Endodermal cell (in vitro differentiated cells): ENCODE data around the gene RORB. TPM values are rescaled to one million over a fixed set of nuclear protein-coding genes. Genes with fewer than 3 reads are reported as not detected.

Experiments used
- DNase-seq: peaks from one replicate; pipeline ENCODE4 v3.0.0-alpha.2; 2017
- H3K27ac ChIP-seq: 2 replicates; pipeline ENCODE4 v1.5.1; 2013; ENCODE audit warnings: mild to moderate bottlenecking, low read depth, low read length, moderate library complexity
- H3K27me3 ChIP-seq: 2 replicates; pipeline ENCODE4 v1.6.1; 2013; ENCODE audit warnings: mild to moderate bottlenecking, low read length, moderate library complexity; ENCODE audit not compliant: insufficient read depth, control insufficient read depth, poor library complexity, severe bottlenecking
- H3K36me3 ChIP-seq: 2 replicates; pipeline ENCODE4 v1.7.0; 2013; ENCODE audit warnings: mild to moderate bottlenecking, low read length, moderate library complexity; ENCODE audit not compliant: control insufficient read depth, insufficient read depth
- H3K4me1 ChIP-seq: one replicate; pipeline ENCODE4 v1.7.0; 2013; ENCODE audit warnings: low read length; ENCODE audit not compliant: control insufficient read depth, insufficient read depth
- H3K4me3 ChIP-seq: 2 replicates; pipeline ENCODE4 v1.5.1; 2013; ENCODE audit warnings: mild to moderate bottlenecking, low read length, moderate library complexity
- H3K9ac ChIP-seq: 2 replicates; pipeline ENCODE4 v1.6.1; 2013; ENCODE audit warnings: mild to moderate bottlenecking, low read length, moderate library complexity; ENCODE audit not compliant: poor library complexity, severe bottlenecking; ENCODE audit errors: extremely low read depth
- H3K9me3 ChIP-seq: 2 replicates; pipeline ENCODE4 v1.6.1; 2013; ENCODE audit warnings: mild to moderate bottlenecking, low read length, moderate library complexity; ENCODE audit not compliant: control insufficient read depth
- H3K27ac Mint-ChIP-seq: 2 replicates; pipeline ENCODE4 v1.8.0; 2020; ENCODE audit warnings: mixed read lengths
- H3K27me3 Mint-ChIP-seq: 2 replicates; pipeline ENCODE4 v1.8.0; 2021; ENCODE audit warnings: mild to moderate bottlenecking, mixed read lengths; ENCODE audit not compliant: insufficient read depth
- H3K36me3 Mint-ChIP-seq: 2 replicates; pipeline ENCODE4 v1.8.0; 2020; ENCODE audit warnings: low read depth, mixed read lengths
- H3K4me1 Mint-ChIP-seq: 2 replicates; pipeline ENCODE4 v1.8.0; 2020; ENCODE audit warnings: mixed read lengths
- H3K4me3 Mint-ChIP-seq: 2 replicates; pipeline ENCODE4 v1.8.0; 2020; ENCODE audit warnings: mild to moderate bottlenecking, moderate library complexity, mixed read lengths
- H3K9me3 Mint-ChIP-seq: 2 replicates; pipeline ENCODE4 v1.8.0; 2020; ENCODE audit warnings: mild to moderate bottlenecking, mixed read lengths
- WGBS, 2 experiments: methylation state at CpG; one replicate each; pipeline versions ENCODE4 v1.1.5 to v1.1.7; 2013; ENCODE audit warnings: missing lambda C conversion rate in 2 of 2, mixed read lengths in 1 of 2; ENCODE audit not compliant: insufficient coverage in 1 of 2, insufficient read length in 1 of 2; 5-methylcytosine and 5-hydroxymethylcytosine counted together
- total RNA-seq, 2 donors: library from RNA; stranded (reverse); fragmentation: NEBNext Ultra II Directional in 1 of 2; extraction: Animal tissue kit (Norgen Biotek cat#: 25700) in 1 of 2; gene quantifications; 2 replicates in 1 of 2; 3 replicates in 1 of 2; pipeline ENCODE4 v1.2.1, GENCODE V29; 2021
- TF ChIP-seq, protein P1 (sequence below): fragments of 200-600 bp; sonication (generic); conservative IDR thresholded peaks from 2 replicates; pipeline ENCODE4 v1.5.0; 2021; ENCODE audit warnings: antibody characterized with exemption, mild to moderate bottlenecking

Gene RORB
- total RNA-seq, 2 donors from 2014 or later, result 0.18 to 0.88 TPM

DNA sequence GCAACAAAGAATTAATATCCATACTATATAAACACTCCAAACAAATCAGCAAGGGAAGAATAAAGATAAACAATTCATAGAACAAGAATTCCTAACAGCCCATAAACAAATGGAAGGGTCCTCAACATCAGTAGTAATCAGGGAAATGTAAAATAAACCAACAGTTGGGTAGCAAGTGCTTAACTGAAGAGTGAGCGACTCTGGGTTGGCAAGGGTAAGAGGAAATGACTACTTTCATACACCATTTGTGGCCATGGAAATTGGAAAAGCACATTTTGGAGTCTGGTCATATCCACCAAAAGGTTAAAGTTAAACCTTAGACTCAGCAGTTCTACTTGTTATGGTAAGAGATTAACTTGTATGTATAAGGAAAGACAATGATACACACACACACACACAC is 17.4 kb upstream of the RORB start:
- no peaks in the 10 kb centered on the region for H3K4me1 Mint-ChIP-seq
- H3K27ac Mint-ChIP-seq, result no peak overlapping the region
- H3K9me3 Mint-ChIP-seq, result peaks cover 23% of the 10 kb centered on the region
- peaks cover 8% of the 10 kb centered on the region for H3K9me3 ChIP-seq
- WGBS, 2 experiments, result 92 to 100% methylated on average over 1 of the region's 1 CpG
- no peaks in the 10 kb centered on the region for H3K27me3 Mint-ChIP-seq
- no peaks in the 10 kb centered on the region for H3K36me3 ChIP-seq
- H3K4me3 Mint-ChIP-seq, result no peak overlapping the region
- H3K4me1 ChIP-seq, result no peaks in the 10 kb centered on the region
- no peak overlapping the region for H3K4me3 ChIP-seq
- TF ChIP-seq, protein P1, sequence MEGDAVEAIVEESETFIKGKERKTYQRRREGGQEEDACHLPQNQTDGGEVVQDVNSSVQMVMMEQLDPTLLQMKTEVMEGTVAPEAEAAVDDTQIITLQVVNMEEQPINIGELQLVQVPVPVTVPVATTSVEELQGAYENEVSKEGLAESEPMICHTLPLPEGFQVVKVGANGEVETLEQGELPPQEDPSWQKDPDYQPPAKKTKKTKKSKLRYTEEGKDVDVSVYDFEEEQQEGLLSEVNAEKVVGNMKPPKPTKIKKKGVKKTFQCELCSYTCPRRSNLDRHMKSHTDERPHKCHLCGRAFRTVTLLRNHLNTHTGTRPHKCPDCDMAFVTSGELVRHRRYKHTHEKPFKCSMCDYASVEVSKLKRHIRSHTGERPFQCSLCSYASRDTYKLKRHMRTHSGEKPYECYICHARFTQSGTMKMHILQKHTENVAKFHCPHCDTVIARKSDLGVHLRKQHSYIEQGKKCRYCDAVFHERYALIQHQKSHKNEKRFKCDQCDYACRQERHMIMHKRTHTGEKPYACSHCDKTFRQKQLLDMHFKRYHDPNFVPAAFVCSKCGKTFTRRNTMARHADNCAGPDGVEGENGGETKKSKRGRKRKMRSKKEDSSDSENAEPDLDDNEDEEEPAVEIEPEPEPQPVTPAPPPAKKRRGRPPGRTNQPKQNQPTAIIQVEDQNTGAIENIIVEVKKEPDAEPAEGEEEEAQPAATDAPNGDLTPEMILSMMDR, result no peak
- DNase-seq, result no peak
- H3K27me3 ChIP-seq, result no peaks in the 10 kb centered on the region
- no peaks in the 10 kb centered on the region for H3K36me3 Mint-ChIP-seq
- H3K27ac ChIP-seq, result no peak overlapping the region
- no peak overlapping the region for H3K9ac ChIP-seq

DNA sequence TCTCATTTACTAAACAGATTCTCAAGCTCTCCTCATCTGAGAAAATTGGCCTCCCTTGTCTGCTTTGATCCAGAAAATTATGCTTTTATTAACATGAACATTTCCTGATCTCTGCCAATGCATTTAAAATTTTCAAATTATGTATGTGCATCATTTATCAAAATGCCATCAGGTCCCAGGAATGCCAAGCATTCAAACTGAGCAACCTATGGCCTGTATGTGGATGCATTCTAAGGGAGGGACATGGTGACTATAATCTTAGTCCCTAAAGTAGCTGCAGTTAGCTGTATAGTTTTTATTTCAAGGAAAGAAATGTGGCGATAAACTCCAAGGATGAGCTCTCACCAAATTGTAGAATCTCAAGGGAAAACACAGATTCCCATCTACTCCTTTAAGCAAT is 9.7 kb upstream of the RORB start:
- Histone ChIP-seq H3K9ac (no peak overlapping the region), H3K27me3 (no peaks in the 10 kb centered on the region), H3K4me1 (no peaks in the 10 kb centered on the region), H3K27ac (no peak overlapping the region), H3K36me3 (no peaks in the 10 kb centered on the region), H3K9me3 (no peaks in the 10 kb centered on the region), H3K4me3 (no peak overlapping the region)
- no peaks in the 10 kb centered on the region for H3K27me3 Mint-ChIP-seq
- whole genome bisulfite sequencing, 2 experiments, result 100% methylated on average over 1 of the region's 1 CpG; no CpG with 5 or more reads in 1 of the 2 experiments
- no peaks in the 10 kb centered on the region for H3K9me3 Mint-ChIP-seq
- H3K36me3 Mint-ChIP-seq, result no peaks in the 10 kb centered on the region
- peaks cover 12% of the 10 kb centered on the region for H3K4me1 Mint-ChIP-seq
- no peak overlapping the region for H3K4me3 Mint-ChIP-seq
- H3K27ac Mint-ChIP-seq, result no peak overlapping the region
- TF ChIP-seq, protein P1, result no peak
- no peak for DNase-seq

DNA sequence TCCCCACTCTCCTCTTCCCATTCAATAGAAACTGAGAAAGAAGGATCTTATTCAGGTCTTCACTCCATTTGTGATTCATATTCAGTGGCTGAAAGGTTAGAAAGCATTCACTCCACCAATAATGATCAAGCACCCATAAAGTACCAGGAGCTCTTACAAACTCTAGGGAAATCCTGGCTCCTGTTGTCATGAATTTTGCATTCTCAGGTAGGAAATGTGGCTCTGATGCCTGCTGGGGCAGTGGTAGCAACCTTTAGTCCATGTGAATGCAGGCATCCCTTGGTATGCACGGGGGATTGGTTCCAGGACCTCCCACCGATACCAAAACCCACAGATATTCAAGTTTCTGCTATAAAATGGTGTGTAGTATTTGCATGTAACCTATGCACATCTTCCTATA is 3.6 kb upstream of the RORB start:
- no peak overlapping the region for H3K27ac ChIP-seq
- no peaks in the 10 kb centered on the region for H3K9me3 ChIP-seq
- DNase-seq, result peak; percentile 69
- Mint-ChIP-seq H3K36me3 (no peaks in the 10 kb centered on the region), H3K4me1 (peaks cover 8% of the 10 kb centered on the region), H3K27me3 (peaks cover 20% of the 10 kb centered on the region), H3K4me3 (no peak overlapping the region), H3K27ac (no peak overlapping the region), H3K9me3 (no peaks in the 10 kb centered on the region)
- H3K4me3 ChIP-seq, result no peak overlapping the region
- no peaks in the 10 kb centered on the region for H3K4me1 ChIP-seq
- peaks cover 26% of the 10 kb centered on the region for H3K27me3 ChIP-seq
- no peaks in the 10 kb centered on the region for H3K36me3 ChIP-seq
- TF ChIP-seq, protein P1, result no peak
- H3K9ac ChIP-seq, result no peak overlapping the region
- 25% methylated on average over 2 of the region's 2 CpGs; no CpG with 5 or more reads in 1 of the 2 experiments for WGBS, 2 experiments
